WTC11 (cell line): ENCODE measurements around the gene SEMA7A. TPM values are rescaled to one million over a fixed set of nuclear protein-coding genes. Genes with fewer than 3 reads are reported as not detected.
A peak's percentile ranks its signal among the peaks of the same experiment; 100 is the strongest.

Source experiments
- ATAC-seq: fragments of 200-7000 bp; cut with Tn5 transposase; 2 replicates; pipeline ENCODE4 v1.10.0; 2021; ENCODE audit warnings: mild to moderate bottlenecking, moderate library complexity
- CTCF ChIA-PET: fragments of 300-600 bp; sonication (Branson Sonifier 250); formaldehyde crosslinking; loops from one replicate; lab custom pipeline; 2021; ENCODE audit warnings: antibody characterized with exemption; lab: Charles Lee
- POLR2A ChIA-PET: fragments of 350-600 bp; sonication (Branson Sonifier 250); formaldehyde crosslinking; loops from one replicate; lab custom pipeline; 2021; ENCODE audit warnings: antibody characterized with exemption; lab: Charles Lee
- DNase-seq: peaks from one replicate; pipeline ENCODE4 v3.0.0; 2021; ENCODE audit warnings: low spot score
- H3K27ac Mint-ChIP-seq: 2 replicates; pipeline ENCODE4 v1.8.0; 2021; ENCODE audit warnings: mixed read lengths
- H3K27me3 Mint-ChIP-seq: 2 replicates; pipeline ENCODE4 v1.8.0; 2021; ENCODE audit warnings: low read depth, mild to moderate bottlenecking, moderate library complexity, mixed read lengths
- H3K36me3 Mint-ChIP-seq: 2 replicates; pipeline ENCODE4 v1.8.0; 2021; ENCODE audit warnings: mixed read lengths
- H3K4me1 Mint-ChIP-seq: 2 replicates; pipeline ENCODE4 v1.8.0; 2022; ENCODE audit warnings: mixed read lengths
- H3K4me3 Mint-ChIP-seq: 2 replicates; pipeline ENCODE4 v1.8.0; 2021; ENCODE audit warnings: mild to moderate bottlenecking, moderate library complexity, mixed read lengths
- H3K9me3 Mint-ChIP-seq: 2 replicates; pipeline ENCODE4 v1.8.0; 2021; ENCODE audit warnings: mixed read lengths
- ATF1 ChIP-seq: sonication (generic); formaldehyde crosslinking; IDR thresholded peaks from 2 replicates; pipeline ENCODE4 v1.8.1; 2023; ENCODE audit warnings: mild to moderate bottlenecking, moderate library complexity, missing genetic modification reagents
- CDX4 ChIP-seq: fragments of 250-450 bp; sonication (Bioruptor Pico); IDR thresholded peaks from 2 replicates; pipeline ENCODE4 v1.9.0; 2021; ENCODE audit warnings: moderate library complexity, mild to moderate bottlenecking, inconsistent platforms, borderline replicate concordance
- E2F1 ChIP-seq: sonication (generic); formaldehyde crosslinking; IDR thresholded peaks from 2 replicates; pipeline ENCODE4 v1.8.0; 2022; ENCODE audit warnings: mild to moderate bottlenecking, missing genetic modification reagents
- E2F4 ChIP-seq: sonication (generic); formaldehyde crosslinking; IDR thresholded peaks from 2 replicates; pipeline ENCODE4 v1.8.1; 2022; ENCODE audit warnings: low read depth, mild to moderate bottlenecking, moderate library complexity, missing genetic modification reagents, borderline replicate concordance
- ERG ChIP-seq: fragments of 250-450 bp; sonication (Bioruptor Pico); IDR thresholded peaks from 2 replicates; pipeline ENCODE4 v1.8.0; 2021; ENCODE audit warnings: mild to moderate bottlenecking
- ESRRA ChIP-seq: sonication (generic); formaldehyde crosslinking; IDR thresholded peaks from 2 replicates; pipeline ENCODE4 v1.8.1; 2022; ENCODE audit warnings: mild to moderate bottlenecking, missing genetic modification reagents, borderline replicate concordance
- FOXK1 ChIP-seq: sonication (generic); formaldehyde crosslinking; IDR thresholded peaks from 2 replicates; pipeline ENCODE4 v1.8.0; 2022; ENCODE audit warnings: mild to moderate bottlenecking, moderate library complexity, missing genetic modification reagents
- HMGA2 ChIP-seq: fragments of 250-450 bp; sonication (Bioruptor Pico); IDR thresholded peaks from 2 replicates; pipeline ENCODE4 v1.4.0; 2021; ENCODE audit warnings: mild to moderate bottlenecking, moderate library complexity
- IRF2 ChIP-seq: sonication (generic); formaldehyde crosslinking; IDR thresholded peaks from 2 replicates; pipeline ENCODE4 v1.8.0; 2022; ENCODE audit warnings: low read depth, missing genetic modification reagents, borderline replicate concordance
- MLX ChIP-seq: sonication (generic); formaldehyde crosslinking; IDR thresholded peaks from 2 replicates; pipeline ENCODE4 v1.8.1; 2023; ENCODE audit warnings: mild to moderate bottlenecking, missing genetic modification reagents, moderate library complexity
- MYBL2 ChIP-seq: sonication (generic); formaldehyde crosslinking; IDR thresholded peaks from 2 replicates; pipeline ENCODE4 v1.8.1; 2023; ENCODE audit warnings: mild to moderate bottlenecking, moderate library complexity, missing genetic modification reagents
- PREB ChIP-seq: sonication (generic); formaldehyde crosslinking; IDR thresholded peaks from 2 replicates; pipeline ENCODE4 v1.8.1; 2022; ENCODE audit warnings: mild to moderate bottlenecking, missing genetic modification reagents, moderate library complexity, borderline replicate concordance
- SMAD3 ChIP-seq: sonication (generic); formaldehyde crosslinking; IDR thresholded peaks from 2 replicates; pipeline ENCODE4 v1.8.0; 2022; ENCODE audit warnings: missing genetic modification reagents, mild to moderate bottlenecking, borderline replicate concordance
- TCF7 ChIP-seq: sonication (generic); formaldehyde crosslinking; IDR thresholded peaks from 2 replicates; pipeline ENCODE4 v1.8.0; 2022; ENCODE audit warnings: mild to moderate bottlenecking, low read depth, missing genetic modification reagents, moderate library complexity
- TEAD1 ChIP-seq: sonication (generic); formaldehyde crosslinking; IDR thresholded peaks from 2 replicates; pipeline ENCODE4 v1.8.0; 2022; ENCODE audit warnings: mild to moderate bottlenecking, missing genetic modification reagents
- USF2 ChIP-seq: sonication (generic); formaldehyde crosslinking; IDR thresholded peaks from 2 replicates; pipeline ENCODE4 v1.8.1; 2023; ENCODE audit warnings: mild to moderate bottlenecking, missing genetic modification reagents, moderate library complexity
- ZMAT4 ChIP-seq: fragments of 250-450 bp; sonication (Bioruptor Pico); IDR thresholded peaks from 2 replicates; pipeline ENCODE4 v1.9.0; 2021; ENCODE audit warnings: mild to moderate bottlenecking
- ZNF138 ChIP-seq: sonication (generic); formaldehyde crosslinking; conservative IDR thresholded peaks from 2 replicates; pipeline ENCODE4 v1.8.1; 2022; ENCODE audit warnings: mild to moderate bottlenecking, moderate library complexity, missing genetic modification reagents
- ZNF263 ChIP-seq: sonication (generic); formaldehyde crosslinking; IDR thresholded peaks from 2 replicates; pipeline ENCODE4 v1.8.1; 2022; ENCODE audit warnings: low read depth, mild to moderate bottlenecking, moderate library complexity, missing genetic modification reagents
- ZNF281 ChIP-seq: sonication (generic); formaldehyde crosslinking; IDR thresholded peaks from 2 replicates; pipeline ENCODE4 v1.8.0; 2023; ENCODE audit warnings: mild to moderate bottlenecking, missing genetic modification reagents
- ZSCAN18 ChIP-seq: fragments of 250-450 bp; sonication (Bioruptor Pico); IDR thresholded peaks from 2 replicates; pipeline ENCODE4 v2.1.2; 2022; ENCODE audit warnings: mild to moderate bottlenecking, moderate library complexity
- total RNA-seq: library from RNA; stranded (reverse); gene quantifications from 3 replicates; pipeline ENCODE4 v1.2.3, GENCODE V29; 2021

The SEMA7A gene
- total RNA-seq, 1 experiment from 2014 or later: 17.9 TPM

- TF ChIP-seq ZNF281 (CRISPR knock-in tag) (no peak), ZNF138 (no peak), IRF2 (CRISPR knock-in tag) (no peak), E2F1 (CRISPR knock-in tag) (no peak), ESRRA (CRISPR knock-in tag) (no peak), HMGA2 (no peak), FOXK1 (CRISPR knock-in tag) (no peak), ZNF263 (no peak), CDX4 (CRISPR knock-in tag) (no peak), SMAD3 (CRISPR knock-in tag) (no peak), TEAD1 (no peak)
These were observed 1.3 kb downstream of the SEMA7A start (continued) for GRCh38 chr15:74432271-74432967.

- POLR2A ChIA-PET: interaction anchor here (0.5 kb wide), 1 partner anchor 130 kb away, joined by 3 read pairs; no protein-coding TSS in a partner anchor
- H3K4me3 Mint-ChIP-seq: peak overlapping the region; percentile 69
- H3K9me3 Mint-ChIP-seq: no peaks in the 10 kb centered on the region
- ATAC-seq (no peak), DNase-seq (no peak)
- CTCF ChIA-PET: interaction anchor here (0.6 to 5.6 kb wide), 6 partner anchors 22 to 1390 kb away, joined by 3 to 29 read pairs (median 3); no protein-coding TSS in a partner anchor
- TF ChIP-seq ATF1 (CRISPR knock-in tag) (no peak), ZMAT4 (no peak), ZNF138 (no peak), ERG (CRISPR knock-in tag) (no peak), MLX (no peak), ZSCAN18 (CRISPR knock-in tag) (no peak), E2F4 (no peak), IRF2 (CRISPR knock-in tag) (no peak), TCF7 (CRISPR knock-in tag) (no peak), PREB (CRISPR knock-in tag) (no peak), USF2 (no peak), MYBL2 (no peak)
- no peak overlapping the region for H3K27ac Mint-ChIP-seq
- H3K4me1 Mint-ChIP-seq: peaks cover 47% of the 10 kb centered on the region
- peaks cover 32% of the 10 kb centered on the region for H3K27me3 Mint-ChIP-seq
- H3K36me3 Mint-ChIP-seq: no peaks in the 10 kb centered on the region
These were observed 2.1 kb downstream of the SEMA7A start for GRCh38 chr15:74431645-74432044.
